ENCODE data around the gene CELA2A.

Gene CELA2A

GRCh38 chr1:15456313-15456954, at the start of gene CELA2A:
Gene CELA2A (plus strand): TSS chr1:15456732. CDS start chr1:15456754, 22 bp downstream.
- no peak for FAIRE-seq

GRCh38 chr1:15407580-15407979, 49.0 kb upstream of the CELA2A start:
- FAIRE-seq = no peak

- no peak for FAIRE-seq
Measured at GRCh38 chr1:15408890-15409387, 47.6 kb upstream of the CELA2A start.

- no peak for FAIRE-seq
Measured at GRCh38 chr1:15409388-15410222, 46.9 kb upstream of the CELA2A start, which contains the start of gene EFHD2. Gene EFHD2 (plus strand): TSS chr1:15409888. CDS start chr1:15409972, 84 bp downstream.

GRCh38 chr1:15410223-15410883, 46.2 kb upstream of the CELA2A start:
- FAIRE-seq = no peak

- FAIRE-seq = no peak
Measured at GRCh38 chr1:15410884-15411245, 45.7 kb upstream of the CELA2A start.

GRCh38 chr1:15411593-15412137, 44.9 kb upstream of the CELA2A start:
- no peak for FAIRE-seq

- no peak for FAIRE-seq
Measured at GRCh38 chr1:15412175-15412800, 44.2 kb upstream of the CELA2A start.

- no peak for FAIRE-seq
Measured at GRCh38 chr1:15412843-15413242, 43.7 kb upstream of the CELA2A start.

- FAIRE-seq = no peak
Measured at GRCh38 chr1:15413563-15414444, 42.7 kb upstream of the CELA2A start.

- no peak for FAIRE-seq
Measured at GRCh38 chr1:15414445-15414983, 42.0 kb upstream of the CELA2A start.

GRCh38 chr1:15417059-15417934, 39.2 kb upstream of the CELA2A start:
- FAIRE-seq = no peak

- no peak for FAIRE-seq
Measured at GRCh38 chr1:15418806-15419515, 37.6 kb upstream of the CELA2A start.

GRCh38 chr1:15420853-15421465, 35.6 kb upstream of the CELA2A start:
- no peak for FAIRE-seq

- no peak for FAIRE-seq
Measured at GRCh38 chr1:15422871-15423270, 33.7 kb upstream of the CELA2A start.

- FAIRE-seq = no peak
Measured at GRCh38 chr1:15423355-15424077, 33.0 kb upstream of the CELA2A start.

- no peak for FAIRE-seq
Measured at GRCh38 chr1:15424146-15424667, 32.3 kb upstream of the CELA2A start.

- no peak for FAIRE-seq
Measured at GRCh38 chr1:15424981-15425380, 31.6 kb upstream of the CELA2A start.

Data from TTC549 (cell line).